HepG2 (cell line): Measurements from ENCODE around the gene NSMCE4A. TPM values are rescaled to one million over a fixed set of nuclear protein-coding genes. Genes with fewer than 3 reads are reported as not detected.
A peak's percentile ranks its signal among the peaks of the same experiment; 100 is the strongest.

ENCODE experiments used
- ATF5 ChIP-seq: sonication (generic); formaldehyde crosslinking; IDR thresholded peaks from 2 replicates; pipeline ENCODE4 v1.4.0; 2020; ENCODE audit warnings: mild to moderate bottlenecking, low read depth, missing genetic modification reagents
- DZIP1 ChIP-seq: sonication (generic); formaldehyde crosslinking; IDR thresholded peaks from 2 replicates; pipeline ENCODE4 v1.5.0; 2020; ENCODE audit warnings: mild to moderate bottlenecking, missing genetic modification reagents
- EED ChIP-seq: sonication (generic); formaldehyde crosslinking; IDR thresholded peaks from 2 replicates; pipeline ENCODE4 v1.5.0; 2020; ENCODE audit warnings: mild to moderate bottlenecking, missing genetic modification reagents
- HOXA3 ChIP-seq: sonication (generic); formaldehyde crosslinking; IDR thresholded peaks from 2 replicates; pipeline ENCODE4 v1.5.0; 2020; ENCODE audit warnings: missing genetic modification reagents
- IKZF4 ChIP-seq: sonication (generic); formaldehyde crosslinking; IDR thresholded peaks from 2 replicates; pipeline ENCODE4 v1.5.1; 2020; ENCODE audit warnings: borderline replicate concordance, mild to moderate bottlenecking, low read depth, missing genetic modification reagents; ENCODE audit errors: not compliant biosample characterization
- KAT8 ChIP-seq: IDR thresholded peaks from 2 replicates; pipeline ENCODE4 v1.6.1; 2016; ENCODE audit warnings: missing genetic modification reagents, missing compliant biosample characterization
- NR3C1 ChIP-seq: sonication (generic); formaldehyde crosslinking; IDR thresholded peaks from 2 replicates; pipeline ENCODE4 v1.4.0; 2020; ENCODE audit warnings: missing genetic modification reagents
- ONECUT2 ChIP-seq: sonication (generic); formaldehyde crosslinking; IDR thresholded peaks from 2 replicates; pipeline ENCODE4 v1.4.0; 2020; ENCODE audit warnings: missing genetic modification reagents
- RELA ChIP-seq: sonication (generic); formaldehyde crosslinking; IDR thresholded peaks from 2 replicates; pipeline ENCODE4 v1.4.0; 2020; ENCODE audit warnings: missing genetic modification reagents
- REST ChIP-seq, 2 experiments: IDR thresholded peaks; 2 replicates each; pipeline ENCODE4 v1.6.1; 2011 to 2012; ENCODE audit warnings: low read length in 2 of 2, borderline replicate concordance in 1 of 2, low read depth in 1 of 2, mild to moderate bottlenecking in 1 of 2, moderate library complexity in 1 of 2
- SAP130 ChIP-seq: IDR thresholded peaks from 2 replicates; pipeline ENCODE4 v1.6.1; 2016; ENCODE audit warnings: low read depth
- SNAPC2 ChIP-seq: sonication (generic); formaldehyde crosslinking; IDR thresholded peaks from 2 replicates; pipeline ENCODE4 v1.8.1; 2022; ENCODE audit warnings: mild to moderate bottlenecking, missing genetic modification reagents
- SRSF9 ChIP-seq: fragments of 200-400 bp; formaldehyde crosslinking; IDR thresholded peaks from 2 replicates; pipeline ENCODE4 v1.6.1; 2018; ENCODE audit warnings: borderline replicate concordance, mild to moderate bottlenecking, low read depth, low read length; ENCODE audit not compliant: insufficient read depth, poor library complexity, severe bottlenecking
- U2AF2 ChIP-seq: fragments of 200-400 bp; formaldehyde crosslinking; IDR thresholded peaks from 2 replicates; pipeline ENCODE4 v1.6.1; 2017; ENCODE audit warnings: low read depth, mild to moderate bottlenecking, low read length
- ZBTB8A ChIP-seq: sonication (generic); formaldehyde crosslinking; IDR thresholded peaks from 2 replicates; pipeline ENCODE4 v1.4.0; 2020; ENCODE audit warnings: mild to moderate bottlenecking, low read depth, missing genetic modification reagents, borderline replicate concordance
- ZFP1 ChIP-seq: IDR thresholded peaks from 2 replicates; pipeline ENCODE4 v1.6.1; 2016
- ZMAT3 ChIP-seq: sonication (generic); formaldehyde crosslinking; conservative IDR thresholded peaks from 2 replicates; pipeline ENCODE4 v1.7.0; 2021; ENCODE audit warnings: missing genetic modification reagents
- ZNF362 ChIP-seq: sonication (generic); formaldehyde crosslinking; IDR thresholded peaks from 2 replicates; pipeline ENCODE4 v1.4.0; 2020; ENCODE audit warnings: missing genetic modification reagents, mild to moderate bottlenecking, borderline replicate concordance
- ZNF562 ChIP-seq: sonication (generic); formaldehyde crosslinking; IDR thresholded peaks from 2 replicates; pipeline ENCODE4 v1.8.0; 2022; ENCODE audit warnings: missing genetic modification reagents, borderline replicate concordance
- ZNF569 ChIP-seq: sonication (generic); formaldehyde crosslinking; IDR thresholded peaks from 2 replicates; pipeline ENCODE4 v1.5.0; 2020; ENCODE audit warnings: mild to moderate bottlenecking, missing genetic modification reagents, moderate library complexity, borderline replicate concordance
- ZNF572 ChIP-seq: sonication (generic); formaldehyde crosslinking; IDR thresholded peaks from 2 replicates; pipeline ENCODE4 v1.5.1; 2020; ENCODE audit warnings: mild to moderate bottlenecking, missing genetic modification reagents
- ZNF746 ChIP-seq: sonication (generic); formaldehyde crosslinking; IDR thresholded peaks from 2 replicates; pipeline ENCODE4 v1.8.0; 2022; ENCODE audit warnings: mild to moderate bottlenecking, missing genetic modification reagents
- ZNF878 ChIP-seq: sonication (generic); formaldehyde crosslinking; IDR thresholded peaks from 2 replicates; pipeline ENCODE4 v1.8.1; 2023; ENCODE audit warnings: mild to moderate bottlenecking, missing genetic modification reagents, moderate library complexity
- polyA plus RNA-seq, 8 experiments: library from polyadenylated mRNA; depleted of rRNA in 3 of 8; stranded (reverse) in 7 of 8; unstranded in 1 of 8; fragments of >200 nt; fragmentation: Illumina TruSeq in 4 of 8; extraction: Trizol in 4 of 8; gene quantifications; 2 replicates each; pipeline versions ENCODE4 v1.2.1 to v1.2.3, GENCODE V29; 2011 to 2016; ENCODE audit warnings: low read depth in 4 of 8, missing spikeins in 1 of 8, mixed read lengths in 1 of 8; ENCODE audit not compliant: insufficient read depth in 1 of 8
- total RNA-seq, 5 experiments: library from RNA; depleted of rRNA; stranded (reverse); fragments of >200 nt; fragmentation: Illumina TruSeq; extraction: Trizol; gene quantifications; 2 replicates each; pipeline ENCODE4 v1.2.3, GENCODE V29; 2016; ENCODE audit warnings: low read depth in 1 of 5

Gene NSMCE4A
- total and polyA plus RNA-seq, 2 of the 13 experiments (the other 11 are each of a cell fraction or from before 2014, with no cell fraction given) = 61.1 to 91.6 TPM

- TF ChIP-seq ZNF572 (CRISPR knock-in tag) (no peak), ONECUT2 (CRISPR knock-in tag) (no peak), ZNF362 (peak; percentile 48; the same call in 1 of the 2 replicates), ZMAT3 (CRISPR knock-in tag) (peak; percentile 29), ZNF562 (CRISPR knock-in tag) (no peak), KAT8 (CRISPR knock-in tag) (peak; percentile 8; the same call in 1 of the 2 replicates), U2AF2 (no peak), HOXA3 (CRISPR knock-in tag) (no peak), REST (IDR thresholded peaks at IDR 0.05; ENCODE audit: borderline replicate concordance in 1 of 2, low read depth in 1 of 2, low read length in 2 of 2) (no peak), NR3C1 (no peak), SNAPC2 (CRISPR knock-in tag) (no peak), ZFP1 (no peak), ZNF569 (CRISPR knock-in tag) (no peak), EED (CRISPR knock-in tag) (peak; percentile 48; the same call in 1 of the 2 replicates), DZIP1 (CRISPR knock-in tag) (peak; percentile 40; the same call in 1 of the 2 replicates), SAP130 (CRISPR knock-in tag) (peak; percentile 10), IKZF4 (no peak), RELA (CRISPR knock-in tag) (peak; percentile 11; the same call in 1 of the 2 replicates), ATF5 (CRISPR knock-in tag) (no peak), ZNF746 (CRISPR knock-in tag) (0 out of 2 replicates have a peak, but pooled peaks have one; percentile 13), ZBTB8A (CRISPR knock-in tag) (peak; percentile 20; the same call in 1 of the 2 replicates), SRSF9 (no peak), ZNF878 (CRISPR knock-in tag) (no peak)
Measured at GRCh38 chr10:121927318-121927840, 47.6 kb downstream of the NSMCE4A start (continued).
